Esophagus squamous epithelium (tissue), 5 donors: ENCODE data around the gene WDR64. TPM values are rescaled to one million over a fixed set of nuclear protein-coding genes. Genes with fewer than 3 reads are reported as not detected.

Source experiments
- DNase-seq: peaks from one replicate; lab custom pipeline; 2025; lab: John Stamatoyannopoulos, UW
- H3K27ac ChIP-seq, 4 donors: fragments of 200-600 bp; sonication (generic); one replicate each; pipeline ENCODE4 v1.5.1; 2016 to 2019; ENCODE audit warnings: mild to moderate bottlenecking in 1 of 4
- H3K27me3 ChIP-seq, 4 donors: fragments of 200-600 bp; sonication (generic); 1 replicate in 3 of 4; 2 replicates in 1 of 4; pipeline versions ENCODE4 v1.5.1 to v1.6.0; 2017 to 2021; ENCODE audit warnings: antibody characterized with exemption in 1 of 4
- H3K36me3 ChIP-seq, 3 donors: fragments of 200-600 bp; sonication (generic); one replicate each; pipeline ENCODE4 v1.5.1; 2016 to 2019
- H3K4me1 ChIP-seq, 3 donors: fragments of 200-600 bp; sonication (generic); one replicate each; pipeline ENCODE4 v1.5.1; 2017 to 2019
- H3K4me3 ChIP-seq, 4 donors: fragments of 200-600 bp; sonication (generic); 1 replicate in 3 of 4; 2 replicates in 1 of 4; pipeline ENCODE4 v1.5.1; 2016 to 2019; ENCODE audit warnings: mild to moderate bottlenecking in 2 of 4, moderate library complexity in 1 of 4
- H3K9me3 ChIP-seq, 3 donors: fragments of 200-600 bp; sonication (generic); one replicate each; pipeline ENCODE4 v1.5.1; 2016 to 2019
- POLR2A ChIP-seq, 4 donors: fragments of 450-650 bp; IDR thresholded peaks; one replicate each; pipeline ENCODE4 v1.6.1; 2017; ENCODE audit warnings: antibody characterized with exemption in 4 of 4, mild to moderate bottlenecking in 4 of 4, moderate library complexity in 3 of 4
- WGBS, 2 donors: methylation state at CpG; one replicate each; pipeline ENCODE4 v1.1.5; 2018; 5-methylcytosine and 5-hydroxymethylcytosine counted together
- intact Hi-C: fragments of 100-400 bp; cut with DNase I; formaldehyde crosslinking; loops from one replicate; pipeline ENCODE4 v1.15.0; 2022
- total RNA-seq, 4 donors: library from RNA; depleted of rRNA; stranded (reverse); fragments of >200 nt; gene quantifications; one replicate each; pipeline ENCODE4 v1.1.0, GENCODE V29; 2016
- TF ChIP-seq, protein P1 (sequence below), 6 experiments: fragments of 450-650 bp in 4 of 6; fragments of 200-600 bp in 2 of 6; sonication (generic) in 2 of 6; IDR thresholded peaks; one replicate each; pipeline ENCODE4 v1.5.1; 2016 to 2019; ENCODE audit warnings: antibody characterized with exemption in 6 of 6, mild to moderate bottlenecking in 4 of 6, moderate library complexity in 4 of 6
- donor health status: DM: yes; HTN: yes; CAD: no.

WDR64 gene
- total RNA-seq, 4 donors from 2014 or later: not detected

GRCh38 chr1:241837416-241837815 lies 185.3 kb downstream of the WDR64 start:
- H3K36me3 ChIP-seq: no peaks in the 10 kb centered on the region
- no peak overlapping the region for H3K27ac ChIP-seq
- WGBS, 2 donors: 72 to 78% methylated on average over 5 of the region's 5 CpGs
- no peak overlapping the region for H3K4me3 ChIP-seq
- TF ChIP-seq, protein P1, sequence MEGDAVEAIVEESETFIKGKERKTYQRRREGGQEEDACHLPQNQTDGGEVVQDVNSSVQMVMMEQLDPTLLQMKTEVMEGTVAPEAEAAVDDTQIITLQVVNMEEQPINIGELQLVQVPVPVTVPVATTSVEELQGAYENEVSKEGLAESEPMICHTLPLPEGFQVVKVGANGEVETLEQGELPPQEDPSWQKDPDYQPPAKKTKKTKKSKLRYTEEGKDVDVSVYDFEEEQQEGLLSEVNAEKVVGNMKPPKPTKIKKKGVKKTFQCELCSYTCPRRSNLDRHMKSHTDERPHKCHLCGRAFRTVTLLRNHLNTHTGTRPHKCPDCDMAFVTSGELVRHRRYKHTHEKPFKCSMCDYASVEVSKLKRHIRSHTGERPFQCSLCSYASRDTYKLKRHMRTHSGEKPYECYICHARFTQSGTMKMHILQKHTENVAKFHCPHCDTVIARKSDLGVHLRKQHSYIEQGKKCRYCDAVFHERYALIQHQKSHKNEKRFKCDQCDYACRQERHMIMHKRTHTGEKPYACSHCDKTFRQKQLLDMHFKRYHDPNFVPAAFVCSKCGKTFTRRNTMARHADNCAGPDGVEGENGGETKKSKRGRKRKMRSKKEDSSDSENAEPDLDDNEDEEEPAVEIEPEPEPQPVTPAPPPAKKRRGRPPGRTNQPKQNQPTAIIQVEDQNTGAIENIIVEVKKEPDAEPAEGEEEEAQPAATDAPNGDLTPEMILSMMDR (IDR thresholded peaks at IDR 0.05): no peak
- no peak for TF ChIP-seq POLR2A (IDR thresholded peaks at IDR 0.05)
- intact Hi-C loops: loop anchor here (10.0 kb wide), 2 partner anchors 233 to 303 kb away; partner anchors contain the start of gene KMO
- peaks cover 0 to 9% (median 0%) of the 10 kb centered on the region in 3 donors for H3K4me1 ChIP-seq
- H3K9me3 ChIP-seq: no peaks in the 10 kb centered on the region
- H3K27me3 ChIP-seq: peaks cover 0 to 11% (median 0%) of the 10 kb centered on the region in 4 donors
- no peak for DNase-seq

DNA sequence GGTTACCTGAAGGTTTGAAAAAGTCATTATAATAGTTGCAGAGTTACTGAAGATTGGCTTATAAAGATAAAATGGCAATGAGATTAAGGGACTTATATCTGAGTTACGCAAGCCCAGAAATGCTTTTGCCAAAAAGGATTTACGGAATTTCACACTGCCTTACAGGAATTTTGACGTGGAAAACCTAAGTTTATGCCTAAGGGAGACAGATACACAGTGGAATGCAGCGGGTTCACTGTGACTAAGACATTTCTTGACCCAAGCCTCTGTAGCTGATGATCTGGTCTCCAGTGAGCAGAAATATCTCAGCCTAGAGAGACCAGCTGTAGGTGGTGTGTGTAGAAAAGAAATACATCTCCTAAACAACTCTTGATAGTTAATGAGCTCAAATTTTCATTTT lies 185.8 kb downstream of the WDR64 start:
- intact Hi-C loops: loop anchor here (10.0 kb wide), 2 partner anchors 233 to 303 kb away; partner anchors contain the start of gene KMO
- Histone ChIP-seq H3K36me3 (no peaks in the 10 kb centered on the region), H3K4me1 (peaks cover 0 to 9% (median 0%) of the 10 kb centered on the region in 3 donors), H3K27ac (no peak overlapping the region), H3K4me3 (no peak overlapping the region), H3K27me3 (peaks cover 0 to 11% (median 0%) of the 10 kb centered on the region in 4 donors), H3K9me3 (no peaks in the 10 kb centered on the region)
- TF ChIP-seq, protein P1 (IDR thresholded peaks at IDR 0.05): no peak
- no peak for TF ChIP-seq POLR2A (IDR thresholded peaks at IDR 0.05)
- no peak for DNase-seq
- WGBS, 2 donors: 37 to 54% methylated on average over 4 of the region's 4 CpGs

GRCh38 chr1:241838897-241839296 lies 186.8 kb downstream of the WDR64 start:
- no peak for TF ChIP-seq POLR2A (IDR thresholded peaks at IDR 0.05)
- TF ChIP-seq, protein P1 (IDR thresholded peaks at IDR 0.05): no peak
- H3K27ac ChIP-seq: no peak overlapping the region
- peaks cover 0 to 9% (median 0%) of the 10 kb centered on the region in 3 donors for H3K4me1 ChIP-seq
- whole genome bisulfite sequencing, 2 donors: 83 to 91% methylated on average over 5 of the region's 5 CpGs
- H3K9me3 ChIP-seq: no peaks in the 10 kb centered on the region
- no peaks in the 10 kb centered on the region for H3K36me3 ChIP-seq
- no peak for DNase-seq
- H3K27me3 ChIP-seq: peaks cover 0 to 5% (median 0%) of the 10 kb centered on the region in 4 donors
- intact Hi-C loops: loop anchor here (10.0 kb wide), 2 partner anchors 234 to 304 kb away; partner anchors contain the start of gene KMO
- H3K4me3 ChIP-seq: no peak overlapping the region

DNA sequence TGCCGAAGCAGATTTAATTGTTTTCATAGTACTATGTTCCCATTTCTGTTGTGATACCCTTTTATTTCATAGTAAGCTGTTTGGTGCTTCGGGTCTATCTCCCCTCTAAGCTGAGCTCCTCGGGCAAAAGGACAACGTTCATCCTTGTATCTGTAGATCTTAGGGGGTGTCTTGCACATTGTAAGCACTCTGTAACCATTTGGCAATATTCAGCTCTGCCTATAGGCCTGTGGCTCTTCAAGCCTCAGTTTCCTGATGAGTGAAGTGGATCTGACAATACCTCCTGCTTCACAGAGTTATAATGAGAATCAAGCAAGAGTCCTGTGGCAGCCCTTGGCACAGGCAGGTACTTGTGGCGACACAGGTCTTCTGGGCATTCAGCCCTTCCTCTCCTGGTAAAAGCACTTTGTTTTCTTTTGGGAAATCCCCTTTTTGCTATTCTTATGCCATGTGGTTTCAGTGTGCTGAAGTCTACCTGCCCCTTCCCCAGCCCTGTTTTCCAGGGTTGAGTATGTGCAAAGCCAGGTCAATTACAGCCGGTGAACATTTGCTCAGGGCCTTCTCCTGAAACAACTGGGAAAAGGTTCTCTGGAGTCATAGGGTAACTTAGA lies 187.4 kb downstream of the WDR64 start:
- TF ChIP-seq POLR2A (IDR thresholded peaks at IDR 0.05): no peak
- TF ChIP-seq, protein P1 (IDR thresholded peaks at IDR 0.05): no peak
- Histone ChIP-seq H3K4me3 (no peak overlapping the region), H3K36me3 (no peaks in the 10 kb centered on the region), H3K4me1 (peaks cover 0 to 9% (median 0%) of the 10 kb centered on the region in 3 donors), H3K27ac (no peak overlapping the region), H3K9me3 (no peaks in the 10 kb centered on the region), H3K27me3 (no peaks in the 10 kb centered on the region)
- DNase-seq: no peak
- 71 to 93% methylated on average over 5 to 6 of the region's 6 CpGs for WGBS, 2 donors
- intact Hi-C loops: loop anchor here (10.0 kb wide), 2 partner anchors 235 to 305 kb away; partner anchors contain the start of gene KMO

DNA sequence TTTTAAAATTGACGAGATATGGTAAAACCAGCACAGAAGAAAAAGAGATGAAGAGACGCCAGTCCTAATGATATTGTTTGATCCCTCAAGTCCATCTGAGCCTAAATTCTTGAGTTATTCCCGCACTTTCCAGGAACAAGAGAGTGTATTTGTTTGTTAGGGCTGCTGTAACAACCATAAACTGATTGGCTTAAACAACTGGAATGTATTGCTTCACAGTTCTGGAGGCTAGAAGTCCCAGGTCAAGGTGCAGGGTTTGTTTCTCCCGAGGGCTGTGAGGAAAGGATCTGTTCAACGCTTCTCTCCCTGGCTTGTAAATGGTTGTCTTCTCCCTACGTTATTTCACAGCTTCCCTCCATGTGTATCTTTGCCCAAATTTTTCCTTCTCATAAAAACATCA lies 188.1 kb downstream of the WDR64 start:
- TF ChIP-seq POLR2A (IDR thresholded peaks at IDR 0.05): no peak
- TF ChIP-seq, protein P1 (IDR thresholded peaks at IDR 0.05): no peak
- WGBS, 2 donors: 89% methylated on average over 6 of the region's 6 CpGs
- intact Hi-C loops: no loop called here

More for the DNA sequence above, 188.1 kb downstream of the WDR64 start:
- Histone ChIP-seq H3K27me3 (no peaks in the 10 kb centered on the region), H3K36me3 (no peaks in the 10 kb centered on the region), H3K4me3 (no peak overlapping the region), H3K4me1 (peaks cover 0 to 9% (median 0%) of the 10 kb centered on the region in 3 donors), H3K27ac (no peak overlapping the region), H3K9me3 (no peaks in the 10 kb centered on the region)
- no peak for DNase-seq
